NT2/D1 (cell line): ENCODE results near the gene WDR6.

ENCODE experiments used
- SUZ12 ChIP-seq: IDR thresholded peaks from 2 replicates; pipeline ENCODE4 v1.6.1; 2011; ENCODE audit not compliant: insufficient read length, insufficient read depth; ENCODE audit errors: extremely low read depth
- YY1 ChIP-seq: IDR thresholded peaks from 2 replicates; pipeline ENCODE4 v1.6.1; 2011; ENCODE audit not compliant: insufficient read length, insufficient read depth

DNA sequence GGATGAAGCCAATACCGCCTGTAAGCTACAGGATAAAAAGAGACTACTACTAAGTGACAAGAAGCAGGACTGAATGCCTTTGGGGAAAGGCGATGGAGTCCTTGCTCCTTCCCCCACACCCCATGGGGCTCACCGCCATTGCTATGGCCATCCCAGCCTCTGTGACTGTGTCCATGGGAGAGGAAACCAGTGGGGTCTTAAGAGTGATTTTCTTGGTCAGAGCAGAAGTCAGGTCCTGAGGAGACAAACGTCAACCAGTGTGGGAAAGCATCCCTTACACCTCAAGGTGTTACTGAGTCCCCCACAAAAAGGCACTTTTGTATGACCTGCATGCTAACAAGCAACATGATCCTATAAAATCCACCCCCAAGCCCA is 21.1 kb downstream of the WDR6 start:
- no peak for TF ChIP-seq YY1
- no peak for TF ChIP-seq SUZ12
